GM21737 (cell line): ENCODE data around the gene PHYHIPL.

Experiments used
- ATAC-seq: cut with Tn5 transposase; IDR thresholded peaks from one replicate; pipeline ENCODE4 v1.9.1; 2021; ENCODE audit warnings: mild to moderate bottlenecking, moderate library complexity; ENCODE audit not compliant: unreplicated experiment

The PHYHIPL gene

DNA sequence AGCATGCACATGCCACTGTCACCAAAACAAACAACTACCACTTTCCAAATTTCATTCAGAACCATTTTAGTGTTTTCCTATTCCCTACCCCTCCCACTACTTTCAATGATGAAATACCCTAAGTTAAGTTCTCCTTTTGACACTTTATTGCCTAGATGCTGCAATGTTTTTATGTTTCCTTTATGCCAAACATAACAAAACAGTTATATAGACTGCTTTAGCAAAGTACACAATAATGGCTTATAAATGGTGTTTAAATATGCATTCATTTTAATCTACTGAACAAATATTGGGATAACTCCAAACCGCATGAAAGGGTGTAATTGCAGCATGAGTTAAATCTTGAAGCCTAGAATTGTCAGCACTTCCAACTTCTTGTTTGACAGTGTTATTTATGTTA, 69.2 kb downstream of the PHYHIPL start:
- no peak for ATAC-seq

DNA sequence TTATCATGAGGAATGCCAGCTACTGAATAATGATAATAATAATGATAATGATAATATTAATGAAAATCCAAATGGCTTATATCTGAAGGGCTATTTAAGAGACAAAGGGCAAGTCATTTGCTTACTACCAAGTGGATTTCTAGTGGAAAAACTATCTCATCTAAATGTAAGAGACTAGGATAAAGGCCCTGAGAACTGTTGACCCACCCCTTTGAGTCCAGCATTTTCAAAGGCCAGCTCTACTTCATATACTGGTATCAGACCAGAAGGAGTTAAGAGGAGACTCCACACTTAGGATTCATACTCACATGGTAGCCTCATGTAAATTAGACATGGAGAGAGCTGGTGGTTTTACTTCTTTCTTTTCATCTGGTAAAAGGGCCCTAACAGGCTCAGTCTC, 76.0 kb downstream of the PHYHIPL start:
- ATAC-seq, result no peak

- ATAC-seq, result no peak
Observed at GRCh38 chr10:59255463-59255862, 79.0 kb downstream of the PHYHIPL start.

DNA sequence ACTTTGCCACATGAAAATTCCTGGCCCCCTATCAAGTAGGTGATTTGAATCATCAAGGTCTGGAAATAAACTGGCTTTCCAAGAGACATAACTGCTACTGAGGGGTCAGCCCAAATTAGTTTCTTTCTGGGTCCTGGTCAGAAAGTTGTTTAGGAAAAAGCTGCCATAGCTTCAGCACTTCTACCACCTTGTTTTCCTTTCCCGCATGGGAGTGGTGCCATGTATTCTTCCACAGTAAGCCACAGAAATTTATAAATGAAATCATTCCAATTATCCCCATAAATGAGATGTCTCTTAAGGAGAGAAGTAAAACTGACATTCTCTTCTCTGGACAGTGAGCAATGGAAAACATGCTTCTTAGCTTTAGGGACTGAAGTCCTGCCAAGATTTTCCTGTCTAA, 80.8 kb downstream of the PHYHIPL start:
- no peak for ATAC-seq

DNA sequence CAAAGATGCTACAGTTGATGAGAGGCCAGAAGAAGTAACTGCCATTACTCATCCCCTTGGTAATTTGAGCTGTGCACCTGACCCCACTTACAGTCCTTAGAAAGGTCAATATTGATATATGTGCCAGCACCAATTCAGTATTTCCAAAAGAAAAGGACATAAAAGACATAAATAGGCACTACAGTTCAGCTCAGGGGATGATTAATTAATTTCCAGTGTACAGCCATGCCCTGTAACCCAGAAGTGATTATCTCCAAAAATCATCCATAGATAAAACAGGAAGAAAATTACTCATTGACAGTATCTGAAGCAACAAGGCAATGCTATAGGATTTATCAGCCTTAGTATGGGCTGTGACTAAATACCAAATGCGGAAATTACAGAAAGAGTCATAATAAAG, 82.4 kb downstream of the PHYHIPL start:
- ATAC-seq, result no peak

DNA sequence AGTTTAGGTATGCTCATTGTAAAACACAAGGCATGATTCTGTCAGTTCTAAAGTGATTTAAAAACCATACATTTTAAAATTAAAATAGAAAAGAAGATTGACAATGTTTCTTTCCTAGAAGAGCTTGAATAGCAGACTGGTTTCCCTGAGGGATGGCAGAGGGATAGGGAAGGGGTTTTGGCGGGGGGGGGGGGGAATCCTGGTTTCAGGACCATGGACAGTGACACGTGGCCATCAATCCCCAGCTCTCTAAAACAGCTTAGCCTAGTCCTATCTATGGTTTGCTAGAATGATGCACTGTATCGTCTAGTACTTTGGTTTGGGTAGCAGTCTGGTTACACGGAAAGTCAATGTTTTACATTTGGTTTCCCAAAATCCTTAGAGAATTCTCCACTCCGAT, 88.7 kb downstream of the PHYHIPL start:
- ATAC-seq, result no peak

- no peak for ATAC-seq
Observed at GRCh38 chr10:59266321-59266720, 89.9 kb downstream of the PHYHIPL start.

- ATAC-seq, result no peak
Observed at GRCh38 chr10:59268460-59268859, 92.0 kb downstream of the PHYHIPL start.

- ATAC-seq, result no peak
Observed at GRCh38 chr10:59269651-59270050, 93.2 kb downstream of the PHYHIPL start.

GRCh38 chr10:59270492-59270891, 94.0 kb downstream of the PHYHIPL start:
- ATAC-seq, result no peak

DNA sequence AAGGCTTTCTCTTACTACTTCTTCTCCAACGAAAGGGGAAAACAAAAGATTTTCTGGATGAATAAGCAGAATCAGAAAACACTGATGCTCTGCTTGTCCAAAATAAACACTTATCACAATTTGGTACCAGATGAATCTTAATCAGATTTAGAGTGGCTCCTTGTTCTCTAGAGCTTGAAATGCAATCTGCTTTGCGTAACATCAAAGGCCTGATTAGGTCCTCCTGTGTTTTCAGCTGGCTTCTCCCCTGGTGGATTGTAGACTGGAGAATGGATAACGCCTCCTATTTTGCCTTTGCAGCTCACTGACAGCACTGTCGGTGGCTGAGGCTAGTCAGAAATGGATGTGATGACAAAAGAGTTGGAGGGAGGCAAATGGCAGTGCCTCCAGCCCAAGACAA, 94.7 kb downstream of the PHYHIPL start:
- ATAC-seq, result no peak

DNA sequence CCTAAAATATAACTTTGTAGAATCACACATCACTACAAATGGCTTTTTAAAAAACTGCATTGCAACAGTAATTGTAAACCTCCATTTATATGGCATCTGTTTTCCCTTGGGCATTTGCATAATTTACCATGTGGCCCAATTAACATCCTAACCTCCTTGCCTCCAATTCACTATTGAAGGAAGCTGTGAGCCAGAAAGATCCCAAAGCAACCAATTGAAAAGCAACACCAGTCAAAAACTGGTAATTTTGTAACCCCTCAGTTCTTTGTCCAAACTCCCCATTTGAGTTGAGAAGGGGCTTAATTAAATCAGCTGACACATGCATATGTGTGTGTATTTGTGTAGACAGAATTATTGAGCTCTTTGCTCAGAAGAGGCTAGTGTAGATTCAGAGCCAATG, 95.6 kb downstream of the PHYHIPL start:
- no peak for ATAC-seq

DNA sequence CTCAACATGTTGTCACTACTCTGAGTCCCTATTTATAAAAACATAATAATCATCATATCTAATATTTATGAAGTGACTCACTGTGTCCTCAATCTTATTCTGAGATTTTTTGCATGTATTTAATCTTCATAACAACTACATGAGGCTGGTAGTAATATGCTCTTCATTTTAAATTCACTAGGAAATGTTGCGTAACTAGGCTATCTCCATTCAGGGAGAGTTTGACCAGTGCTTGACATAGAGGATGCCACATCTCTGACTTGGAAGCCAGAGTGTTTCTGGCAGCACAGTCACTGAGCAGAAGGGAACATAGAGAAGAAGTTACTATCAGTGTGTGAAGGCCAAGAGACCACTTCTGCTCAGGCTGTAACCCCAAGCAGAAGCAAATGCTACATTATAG, 97.0 kb downstream of the PHYHIPL start:
- ATAC-seq, result no peak

GRCh38 chr10:59276133-59276532, 99.7 kb downstream of the PHYHIPL start:
- no peak for ATAC-seq

DNA sequence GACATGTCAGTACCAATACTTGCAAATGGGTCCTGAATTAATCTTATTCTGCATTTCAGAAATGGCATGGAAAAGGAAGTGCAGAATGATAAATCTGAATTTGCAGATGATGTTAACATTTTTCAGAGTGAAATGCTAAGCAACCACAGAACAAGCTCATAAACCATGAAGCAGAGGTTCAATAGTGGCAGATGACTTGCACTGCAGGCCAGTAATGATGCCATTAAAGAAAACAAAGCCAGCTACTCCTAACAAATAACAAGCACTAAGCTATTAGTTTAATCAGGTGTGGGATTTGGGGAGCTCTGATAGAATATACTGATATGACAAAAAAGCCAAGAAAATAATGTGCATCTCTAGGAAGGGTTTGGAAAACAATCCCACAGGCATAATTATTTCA, 100.5 kb downstream of the PHYHIPL start:
- ATAC-seq, result no peak

DNA sequence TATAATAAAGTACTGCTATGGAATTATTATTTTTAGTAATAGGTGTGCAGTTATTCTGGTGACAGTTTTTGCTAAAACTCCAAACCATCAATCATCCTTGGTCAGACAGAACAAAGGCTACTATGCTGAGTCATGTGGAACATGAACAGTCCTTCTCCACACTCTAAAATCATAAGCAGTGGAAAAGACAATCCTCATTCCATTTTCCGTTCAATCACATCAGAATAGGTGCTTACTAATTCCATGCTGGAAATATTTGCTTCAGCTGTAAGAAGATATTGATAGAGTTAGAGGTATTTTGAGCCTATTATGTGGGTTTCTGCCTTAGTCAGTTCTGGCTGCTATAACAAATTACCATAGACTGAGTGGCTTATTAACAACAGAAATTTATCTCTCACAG, 103.0 kb downstream of the PHYHIPL start:
- ATAC-seq, result no peak

GRCh38 chr10:59279991-59280505, 103.6 kb downstream of the PHYHIPL start:
- no peak for ATAC-seq

- ATAC-seq, result no peak
Observed at GRCh38 chr10:59281861-59282260, 105.4 kb downstream of the PHYHIPL start.

GRCh38 chr10:59283456-59284091, 107.1 kb downstream of the PHYHIPL start:
- ATAC-seq, result no peak

GRCh38 chr10:59284118-59284975, 107.9 kb downstream of the PHYHIPL start:
- no peak for ATAC-seq

DNA sequence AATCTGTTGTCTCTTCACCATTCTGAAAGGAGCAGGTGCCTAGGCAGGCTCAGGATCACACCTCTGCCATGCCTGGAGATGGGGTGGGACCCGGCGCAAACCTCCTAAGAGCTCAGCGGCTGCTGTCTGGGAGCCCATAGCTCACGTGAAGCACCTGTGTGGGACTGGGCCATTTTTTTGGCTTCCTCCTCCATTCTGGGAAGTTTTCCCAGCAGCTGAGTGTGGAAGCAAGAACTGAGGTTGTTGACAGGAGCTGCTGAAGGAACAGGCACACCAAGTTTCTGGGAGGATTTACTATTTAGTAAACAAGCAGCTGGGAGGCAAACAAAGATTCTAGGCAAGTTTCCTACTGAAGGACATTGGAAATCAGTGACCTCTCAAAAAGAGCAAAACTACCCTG, 108.6 kb downstream of the PHYHIPL start:
- ATAC-seq, result no peak

DNA sequence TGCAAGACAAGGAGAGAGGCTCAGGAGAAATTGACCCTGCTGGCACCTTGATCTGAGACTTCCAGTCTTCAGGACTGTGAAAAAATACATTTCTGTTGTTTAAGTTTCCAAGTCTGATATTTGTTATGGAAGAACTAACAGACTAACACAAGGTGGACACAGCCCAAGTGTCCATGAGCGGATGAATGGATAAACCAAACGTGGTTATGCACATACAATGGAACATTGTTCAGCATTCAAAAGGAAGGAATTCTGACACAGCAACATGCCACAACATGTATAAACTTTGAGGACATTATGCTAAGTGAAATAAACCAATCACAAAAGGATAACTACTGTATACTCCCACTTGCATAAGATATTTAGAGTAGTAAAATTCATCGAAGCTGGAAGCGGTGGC, 109.4 kb downstream of the PHYHIPL start:
- ATAC-seq, result no peak
